Thoracic aorta (tissue), 2 donors: Measurements from ENCODE around the gene TEX9. TPM values are rescaled to one million over a fixed set of nuclear protein-coding genes. Genes with fewer than 3 reads are reported as not detected.

Source experiments
- ATAC-seq: fragments of 150-250 bp; one replicate; pipeline ENCODE4 v1.8.0; 2017; ENCODE audit warnings: low read depth; ENCODE audit not compliant: insufficient number of reproducible peaks, low FRiP score
- DNase-seq: peaks from one replicate; pipeline ENCODE4 v3.0.0-alpha.2; 2020; ENCODE audit warnings: low spot score
- H3K27ac ChIP-seq, 2 donors: fragments of 200-600 bp; sonication (generic); 1 replicate in 1 of 2; 2 replicates in 1 of 2; pipeline ENCODE4 v1.5.1; 2016; ENCODE audit warnings: mild to moderate bottlenecking in 2 of 2, moderate library complexity in 2 of 2
- H3K27me3 ChIP-seq: fragments of 200-600 bp; sonication (generic); replicated peaks from 2 replicates; pipeline ENCODE4 v1.6.0; 2016; ENCODE audit warnings: mild to moderate bottlenecking; ENCODE audit not compliant: insufficient read depth
- H3K36me3 ChIP-seq: fragments of 200-600 bp; sonication (generic); one replicate; pipeline ENCODE4 v1.5.1; 2016
- H3K4me1 ChIP-seq, 2 donors: fragments of 200-600 bp; sonication (generic); 1 replicate in 1 of 2; 2 replicates in 1 of 2; pipeline versions ENCODE4 v1.5.1 to v1.6.0; 2016; ENCODE audit warnings: low read depth in 2 of 2, mild to moderate bottlenecking in 1 of 2; ENCODE audit not compliant: control insufficient read depth in 1 of 2
- H3K4me3 ChIP-seq: fragments of 200-600 bp; sonication (generic); 2 replicates; pipeline ENCODE4 v1.5.1; 2016; ENCODE audit warnings: mild to moderate bottlenecking
- H3K9me3 ChIP-seq: fragments of 200-600 bp; sonication (generic); 2 replicates; pipeline ENCODE4 v1.5.1; 2016
- total RNA-seq, 2 donors: library from RNA; depleted of rRNA; stranded (reverse); fragments of >200 nt; gene quantifications; one replicate each; pipeline versions ENCODE4 v1.1.0 to v1.2.3, GENCODE V29; 2016
- TF ChIP-seq, protein P1 (sequence below): fragments of 200-600 bp; sonication (generic); IDR thresholded peaks from one replicate; pipeline ENCODE4 v1.5.1; 2019; ENCODE audit warnings: antibody characterized with exemption

TEX9 gene
- total RNA-seq, 2 donors from 2014 or later = 3.7 to 13.5 TPM

- Histone ChIP-seq H3K4me1 (no peaks in the 10 kb centered on the region), H3K36me3 (no peaks in the 10 kb centered on the region), H3K4me3 (no peak overlapping the region), H3K27ac (no peak overlapping the region), H3K27me3 (no peaks in the 10 kb centered on the region), H3K9me3 (no peaks in the 10 kb centered on the region)
- TF ChIP-seq, protein P1, sequence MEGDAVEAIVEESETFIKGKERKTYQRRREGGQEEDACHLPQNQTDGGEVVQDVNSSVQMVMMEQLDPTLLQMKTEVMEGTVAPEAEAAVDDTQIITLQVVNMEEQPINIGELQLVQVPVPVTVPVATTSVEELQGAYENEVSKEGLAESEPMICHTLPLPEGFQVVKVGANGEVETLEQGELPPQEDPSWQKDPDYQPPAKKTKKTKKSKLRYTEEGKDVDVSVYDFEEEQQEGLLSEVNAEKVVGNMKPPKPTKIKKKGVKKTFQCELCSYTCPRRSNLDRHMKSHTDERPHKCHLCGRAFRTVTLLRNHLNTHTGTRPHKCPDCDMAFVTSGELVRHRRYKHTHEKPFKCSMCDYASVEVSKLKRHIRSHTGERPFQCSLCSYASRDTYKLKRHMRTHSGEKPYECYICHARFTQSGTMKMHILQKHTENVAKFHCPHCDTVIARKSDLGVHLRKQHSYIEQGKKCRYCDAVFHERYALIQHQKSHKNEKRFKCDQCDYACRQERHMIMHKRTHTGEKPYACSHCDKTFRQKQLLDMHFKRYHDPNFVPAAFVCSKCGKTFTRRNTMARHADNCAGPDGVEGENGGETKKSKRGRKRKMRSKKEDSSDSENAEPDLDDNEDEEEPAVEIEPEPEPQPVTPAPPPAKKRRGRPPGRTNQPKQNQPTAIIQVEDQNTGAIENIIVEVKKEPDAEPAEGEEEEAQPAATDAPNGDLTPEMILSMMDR = no peak
- DNase-seq (no peak), ATAC-seq (no peak)
Observed at GRCh38 chr15:56325186-56325585, 40.0 kb upstream of the TEX9 start.

DNA sequence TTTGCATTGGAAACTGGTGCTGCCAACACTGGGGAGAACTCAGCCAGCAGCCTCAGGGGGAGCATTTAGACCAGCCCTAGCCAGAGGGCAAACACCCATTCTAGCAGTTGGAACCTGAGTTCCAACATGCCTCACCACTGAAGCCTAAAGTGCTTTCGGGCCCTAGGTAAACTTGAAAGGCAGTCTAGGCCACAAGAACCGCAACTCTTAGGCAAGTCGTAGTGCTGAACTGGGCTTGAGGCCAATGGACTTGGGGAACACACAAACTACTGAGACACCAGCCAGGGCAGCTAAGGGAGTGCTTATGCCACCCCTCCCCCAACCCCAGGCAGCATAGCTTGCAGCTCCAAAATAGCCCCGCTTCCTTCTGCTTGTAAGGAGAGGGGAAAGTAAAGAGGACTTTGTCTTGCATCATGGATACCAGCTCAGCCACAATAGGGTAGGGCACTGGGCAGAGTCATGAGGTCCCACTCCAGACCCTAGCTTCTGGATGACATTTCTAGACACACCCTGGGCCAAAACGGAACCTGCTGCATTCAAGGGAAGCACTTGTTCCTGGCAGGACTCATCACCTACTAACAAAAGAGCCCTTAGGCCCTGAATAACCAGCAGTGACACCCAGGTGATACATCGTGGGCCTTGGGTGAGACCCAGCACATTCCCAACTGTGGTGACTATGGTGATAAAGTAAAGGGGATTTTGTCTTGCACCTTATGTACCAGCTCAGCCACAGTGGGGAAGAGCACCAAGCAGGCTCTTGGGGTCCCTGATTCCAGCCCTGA, 37.3 kb upstream of the TEX9 start:
- H3K27ac ChIP-seq = no peak overlapping the region
- peaks cover 3% of the 10 kb centered on the region for H3K9me3 ChIP-seq
- no peaks in the 10 kb centered on the region for H3K27me3 ChIP-seq
- H3K36me3 ChIP-seq = no peaks in the 10 kb centered on the region
- ATAC-seq (no peak), DNase-seq (no peak)
- no peaks in the 10 kb centered on the region for H3K4me1 ChIP-seq
- H3K4me3 ChIP-seq = no peak overlapping the region
- TF ChIP-seq, protein P1 = no peak

DNA sequence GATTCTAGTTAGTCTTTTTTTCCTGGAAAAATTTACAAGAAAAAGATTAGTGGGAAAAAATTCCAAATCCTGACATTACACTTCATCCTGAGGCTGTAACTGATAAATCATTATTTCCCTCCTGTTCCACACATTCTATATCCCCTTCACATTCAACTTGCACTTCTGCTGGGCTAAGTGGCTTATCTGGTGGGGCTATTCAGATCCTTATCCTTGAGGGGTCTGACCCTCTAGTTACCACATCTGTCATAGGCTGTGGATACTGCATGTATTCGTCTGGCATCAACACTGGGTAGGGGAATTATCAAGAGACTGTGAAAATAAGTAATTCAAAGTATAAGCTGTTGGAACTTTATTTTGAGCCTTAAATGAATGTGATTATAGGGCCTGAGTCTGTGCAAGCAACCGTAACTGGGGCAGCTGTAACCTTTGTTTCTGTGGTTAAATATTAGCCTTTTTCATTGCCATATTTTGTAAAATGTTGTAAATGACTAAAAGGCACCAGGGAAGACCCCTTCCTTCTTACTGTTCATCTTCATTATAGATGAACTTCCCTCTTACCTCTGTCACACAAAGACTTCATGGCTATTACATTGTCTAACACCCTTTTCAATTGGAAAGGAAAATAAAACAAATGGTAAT, 28.0 kb upstream of the TEX9 start:
- no peak overlapping the region for H3K4me3 ChIP-seq
- H3K27ac ChIP-seq = no peak overlapping the region
- no peaks in the 10 kb centered on the region for H3K9me3 ChIP-seq
- ATAC-seq (no peak), DNase-seq (no peak)
- no peaks in the 10 kb centered on the region for H3K27me3 ChIP-seq
- no peaks in the 10 kb centered on the region for H3K36me3 ChIP-seq
- H3K4me1 ChIP-seq = no peaks in the 10 kb centered on the region
- TF ChIP-seq, protein P1 = no peak

DNA sequence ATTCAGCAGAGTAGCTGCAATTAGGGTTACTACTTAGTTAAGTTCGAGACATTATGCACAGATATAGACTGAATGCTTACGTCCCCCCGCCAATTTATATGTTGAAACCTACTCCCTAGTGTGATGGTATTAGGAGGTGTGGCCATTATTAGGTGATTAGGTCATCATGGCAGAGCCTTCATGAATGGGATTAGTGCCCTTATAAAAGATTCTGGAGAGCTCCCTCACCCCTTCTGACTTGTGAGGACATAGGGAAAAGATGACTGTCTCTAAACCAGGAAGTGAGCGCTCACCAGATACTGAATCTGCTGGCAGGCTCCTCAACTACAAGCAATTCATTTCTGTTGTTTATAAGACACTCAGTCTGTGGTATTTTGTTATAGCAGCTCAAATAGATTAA, 25.6 kb upstream of the TEX9 start:
- no peaks in the 10 kb centered on the region for H3K27me3 ChIP-seq
- H3K36me3 ChIP-seq = no peaks in the 10 kb centered on the region
- no peaks in the 10 kb centered on the region for H3K4me1 ChIP-seq
- no peak overlapping the region for H3K4me3 ChIP-seq
- TF ChIP-seq, protein P1 = no peak
- DNase-seq = no peak
- H3K27ac ChIP-seq = no peak overlapping the region
- ATAC-seq = no peak
- no peaks in the 10 kb centered on the region for H3K9me3 ChIP-seq

GRCh38 chr15:56341201-56341600, 24.0 kb upstream of the TEX9 start:
- Histone ChIP-seq H3K36me3 (no peaks in the 10 kb centered on the region), H3K27ac (no peak overlapping the region), H3K27me3 (no peaks in the 10 kb centered on the region), H3K4me1 (no peaks in the 10 kb centered on the region), H3K4me3 (no peak overlapping the region), H3K9me3 (no peaks in the 10 kb centered on the region)
- TF ChIP-seq, protein P1 = no peak
- no peak for DNase-seq
- no peak for ATAC-seq
